NB4 (cell line): Measurements from ENCODE around the gene LDLRAD3.

Experiments
- DNase-seq: peaks from one replicate; pipeline ENCODE4 v3.0.0; 2010; ENCODE audit warnings: low read depth
- H3K4me3 ChIP-seq: one replicate; pipeline ENCODE4 v1.5.1; 2011; ENCODE audit warnings: mild to moderate bottlenecking, low read depth, low read length, moderate library complexity
- MYC ChIP-seq: IDR thresholded peaks from 2 replicates; pipeline ENCODE4 v1.6.1; 2011; ENCODE audit warnings: low read depth, low read length
- POLR2A ChIP-seq: IDR thresholded peaks from 2 replicates; pipeline ENCODE4 v1.6.1; 2011; ENCODE audit warnings: mild to moderate bottlenecking; ENCODE audit not compliant: insufficient read length; ENCODE audit errors: extremely low read depth
- TF ChIP-seq, protein P1 (sequence below): IDR thresholded peaks from 2 replicates; pipeline ENCODE4 v1.6.1; 2011; ENCODE audit warnings: low read depth, low read length
- TF ChIP-seq, protein P2 (sequence below): IDR thresholded peaks from one replicate; pipeline ENCODE4 v1.5.1; 2012; ENCODE audit warnings: low read depth, low read length

Gene LDLRAD3

DNA sequence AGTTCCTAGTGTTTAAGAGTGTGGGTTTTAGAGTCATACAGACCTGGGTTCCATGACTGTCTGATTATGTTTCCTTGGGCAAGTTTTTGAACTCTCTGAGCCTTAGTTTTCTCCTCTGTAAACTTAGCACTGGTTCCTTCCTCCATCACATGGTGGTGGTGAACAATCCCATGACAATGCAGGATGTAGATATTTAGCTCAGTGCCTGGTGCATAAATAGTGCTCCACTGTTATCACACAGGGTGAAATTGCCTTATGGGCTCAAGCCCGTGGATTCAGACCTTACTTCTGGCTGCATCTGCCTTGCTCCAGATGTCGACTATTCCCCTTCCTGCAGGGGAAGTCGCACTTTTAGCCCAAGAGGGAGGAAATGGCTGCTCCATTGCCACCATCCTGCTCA, 62.7 kb downstream of the LDLRAD3 start:
- no peak for DNase-seq
- H3K4me3 ChIP-seq = no peak overlapping the region
- TF ChIP-seq, protein P1, sequence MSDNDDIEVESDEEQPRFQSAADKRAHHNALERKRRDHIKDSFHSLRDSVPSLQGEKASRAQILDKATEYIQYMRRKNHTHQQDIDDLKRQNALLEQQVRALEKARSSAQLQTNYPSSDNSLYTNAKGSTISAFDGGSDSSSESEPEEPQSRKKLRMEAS = no peak
- TF ChIP-seq, protein P2, sequence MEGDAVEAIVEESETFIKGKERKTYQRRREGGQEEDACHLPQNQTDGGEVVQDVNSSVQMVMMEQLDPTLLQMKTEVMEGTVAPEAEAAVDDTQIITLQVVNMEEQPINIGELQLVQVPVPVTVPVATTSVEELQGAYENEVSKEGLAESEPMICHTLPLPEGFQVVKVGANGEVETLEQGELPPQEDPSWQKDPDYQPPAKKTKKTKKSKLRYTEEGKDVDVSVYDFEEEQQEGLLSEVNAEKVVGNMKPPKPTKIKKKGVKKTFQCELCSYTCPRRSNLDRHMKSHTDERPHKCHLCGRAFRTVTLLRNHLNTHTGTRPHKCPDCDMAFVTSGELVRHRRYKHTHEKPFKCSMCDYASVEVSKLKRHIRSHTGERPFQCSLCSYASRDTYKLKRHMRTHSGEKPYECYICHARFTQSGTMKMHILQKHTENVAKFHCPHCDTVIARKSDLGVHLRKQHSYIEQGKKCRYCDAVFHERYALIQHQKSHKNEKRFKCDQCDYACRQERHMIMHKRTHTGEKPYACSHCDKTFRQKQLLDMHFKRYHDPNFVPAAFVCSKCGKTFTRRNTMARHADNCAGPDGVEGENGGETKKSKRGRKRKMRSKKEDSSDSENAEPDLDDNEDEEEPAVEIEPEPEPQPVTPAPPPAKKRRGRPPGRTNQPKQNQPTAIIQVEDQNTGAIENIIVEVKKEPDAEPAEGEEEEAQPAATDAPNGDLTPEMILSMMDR = no peak
- no peak for TF ChIP-seq POLR2A
- TF ChIP-seq MYC = no peak

- DNase-seq = no peak
- H3K4me3 ChIP-seq = no peak overlapping the region
- TF ChIP-seq, protein P2 = no peak
- TF ChIP-seq POLR2A = no peak
- no peak for TF ChIP-seq MYC
- TF ChIP-seq, protein P1 = no peak
Observed at GRCh38 chr11:36007127-36007655, 63.3 kb downstream of the LDLRAD3 start.

- DNase-seq = no peak
- H3K4me3 ChIP-seq = no peak overlapping the region
- TF ChIP-seq, protein P2 = no peak
- TF ChIP-seq POLR2A = no peak
- no peak for TF ChIP-seq MYC
- TF ChIP-seq, protein P1 = no peak
Observed at GRCh38 chr11:36008584-36008983, 64.7 kb downstream of the LDLRAD3 start.

DNA sequence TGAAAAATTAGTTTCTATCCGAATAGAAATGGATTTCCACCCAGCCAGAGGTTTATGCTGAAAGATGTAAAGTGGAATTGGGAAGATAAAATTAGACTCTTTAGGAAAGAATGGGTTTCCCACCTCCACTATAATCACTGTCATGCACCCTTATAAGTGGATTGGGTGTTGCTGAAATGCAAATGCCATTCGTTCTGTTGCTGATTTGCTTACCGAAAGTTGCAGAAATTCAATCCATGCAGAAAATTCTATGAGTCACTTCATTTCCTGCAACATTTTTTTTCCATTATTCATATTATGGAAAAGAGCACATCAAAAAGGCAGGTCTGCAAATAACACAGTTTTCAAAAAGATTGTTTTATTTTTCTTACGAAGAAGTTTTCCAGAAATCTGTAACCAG, 65.6 kb downstream of the LDLRAD3 start:
- TF ChIP-seq, protein P2 = no peak
- TF ChIP-seq, protein P1 = no peak
- TF ChIP-seq MYC (no peak), POLR2A (no peak)
- H3K4me3 ChIP-seq = no peak overlapping the region
- no peak for DNase-seq

GRCh38 chr11:36010010-36010740, 66.3 kb downstream of the LDLRAD3 start:
- TF ChIP-seq POLR2A = no peak
- TF ChIP-seq MYC = no peak
- TF ChIP-seq, protein P1 = no peak
- TF ChIP-seq, protein P2 = no peak
- no peak overlapping the region for H3K4me3 ChIP-seq
- no peak for DNase-seq
